GM12801 (cell line): ENCODE results near the gene RNF6.

Experiments
- CTCF ChIP-seq: IDR thresholded peaks from one replicate; pipeline ENCODE4 v1.5.1; 2011; ENCODE audit warnings: control low read depth; ENCODE audit not compliant: insufficient read length; ENCODE audit errors: extremely low read depth

Gene RNF6

GRCh38 chr13:26202365-26202972 is 19.6 kb downstream of the RNF6 start:
- no peak for TF ChIP-seq CTCF

- TF ChIP-seq CTCF = no peak
Observed at GRCh38 chr13:26200811-26201210, 21.3 kb downstream of the RNF6 start.

- no peak for TF ChIP-seq CTCF
Observed at GRCh38 chr13:26198116-26198515, 24.0 kb downstream of the RNF6 start.

GRCh38 chr13:26197298-26197697 is 24.8 kb downstream of the RNF6 start:
- TF ChIP-seq CTCF = no peak

GRCh38 chr13:26186995-26187394 is 35.1 kb downstream of the RNF6 start:
- TF ChIP-seq CTCF = no peak

GRCh38 chr13:26186118-26186870 is 35.8 kb downstream of the RNF6 start:
- TF ChIP-seq CTCF = no peak

GRCh38 chr13:26185720-26186117 is 36.4 kb downstream of the RNF6 start:
- no peak for TF ChIP-seq CTCF
